ENCODE results near the gene RAB5IF. TPM values are rescaled to one million over a fixed set of nuclear protein-coding genes. Genes with fewer than 3 reads are reported as not detected.

Gene RAB5IF
- total and polyA plus RNA-seq, 2 of the 13 experiments (the other 11 are each of a cell fraction or from before 2014, with no cell fraction given) = 261 to 305 TPM

DNA sequence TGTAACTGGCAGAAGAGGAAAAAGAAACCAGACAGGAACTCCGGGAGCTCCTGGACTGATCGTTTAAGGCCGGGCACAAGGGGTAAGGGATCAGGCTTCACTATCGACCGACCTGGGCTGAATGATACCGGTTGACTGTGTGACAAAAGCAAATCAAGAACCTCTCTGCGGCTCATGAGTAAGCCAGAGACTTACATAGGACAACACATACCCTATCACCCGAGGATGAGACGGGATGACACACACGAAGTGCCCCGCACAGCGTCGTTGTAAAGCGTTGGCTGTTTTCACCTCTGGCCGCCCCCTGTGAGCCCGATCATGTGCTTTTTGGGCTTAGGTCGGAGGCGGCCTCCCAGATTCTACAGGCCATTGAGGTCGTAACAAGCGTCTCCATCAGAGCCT, 32.9 kb upstream of the RAB5IF start (continued):
- 0 out of 2 replicates have a peak, but pooled peaks have one; percentile 88 for TF ChIP-seq PLSCR1 (CRISPR knock-in tag; IDR thresholded peaks at IDR 0.05; ENCODE audit: borderline replicate concordance)
- no peak for TF ChIP-seq ZFY (CRISPR knock-in tag; IDR thresholded peaks at IDR 0.05)
- peak; percentile 82; the same call in 1 of the 2 replicates for TF ChIP-seq ZBTB39 (CRISPR knock-in tag; IDR thresholded peaks at IDR 0.05)
- TF ChIP-seq ZNF138 (CRISPR knock-in tag; IDR thresholded peaks at IDR 0.05; ENCODE audit: low read depth) = 0 out of 2 replicates have a peak, but pooled peaks have one; percentile 50
- TF ChIP-seq ZNF709 (CRISPR knock-in tag; IDR thresholded peaks at IDR 0.05) = peak; percentile 75; the same call in 1 of the 2 replicates
- TF ChIP-seq SIX1 (CRISPR knock-in tag; IDR thresholded peaks at IDR 0.05; ENCODE audit: borderline replicate concordance) = no peak
- 0 out of 2 replicates have a peak, but pooled peaks have one; percentile 5 for TF ChIP-seq KLF9 (CRISPR knock-in tag; IDR thresholded peaks at IDR 0.05; ENCODE audit: low read depth)
- TF ChIP-seq MXD4 (CRISPR knock-in tag; IDR thresholded peaks at IDR 0.05) = peak; percentile 15; the same call in 1 of the 2 replicates
- TF ChIP-seq ZNF530 (CRISPR knock-in tag; IDR thresholded peaks at IDR 0.05; ENCODE audit: low read depth) = 0 out of 2 replicates have a peak, but pooled peaks have one; percentile 67
- TF ChIP-seq ZNF33A (CRISPR knock-in tag; IDR thresholded peaks at IDR 0.05; ENCODE audit: borderline replicate concordance) = 0 out of 2 replicates have a peak, but pooled peaks have one; percentile 47
- TF ChIP-seq ZNF230 (CRISPR knock-in tag; IDR thresholded peaks at IDR 0.05) = no peak
- TF ChIP-seq, protein P1, sequence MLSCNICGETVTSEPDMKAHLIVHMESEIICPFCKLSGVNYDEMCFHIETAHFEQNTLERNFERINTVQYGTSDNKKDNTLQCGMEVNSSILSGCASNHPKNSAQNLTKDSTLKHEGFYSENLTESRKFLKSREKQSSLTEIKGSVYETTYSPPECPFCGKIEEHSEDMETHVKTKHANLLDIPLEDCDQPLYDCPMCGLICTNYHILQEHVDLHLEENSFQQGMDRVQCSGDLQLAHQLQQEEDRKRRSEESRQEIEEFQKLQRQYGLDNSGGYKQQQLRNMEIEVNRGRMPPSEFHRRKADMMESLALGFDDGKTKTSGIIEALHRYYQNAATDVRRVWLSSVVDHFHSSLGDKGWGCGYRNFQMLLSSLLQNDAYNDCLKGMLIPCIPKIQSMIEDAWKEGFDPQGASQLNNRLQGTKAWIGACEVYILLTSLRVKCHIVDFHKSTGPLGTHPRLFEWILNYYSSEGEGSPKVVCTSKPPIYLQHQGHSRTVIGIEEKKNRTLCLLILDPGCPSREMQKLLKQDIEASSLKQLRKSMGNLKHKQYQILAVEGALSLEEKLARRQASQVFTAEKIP (CRISPR knock-in tag; IDR thresholded peaks at IDR 0.05; ENCODE audit: borderline replicate concordance) = 0 out of 2 replicates have a peak, but pooled peaks have one; percentile 45
- TF ChIP-seq ZNF234 (CRISPR knock-in tag; conservative IDR thresholded peaks at IDR 0.05) = 0 out of 2 replicates have a peak, but pooled peaks have one; percentile 31
- TF ChIP-seq ATF6 (CRISPR knock-in tag; conservative IDR thresholded peaks at IDR 0.05) = no peak

Data from HepG2 (cell line).